ENCODE data around the gene ADRA2B.
"Not testable (repeated sequence)": the region's sequence is repeated elsewhere in the genome, so short reads cannot be mapped to it uniquely, and the experiment has no call there.

ADRA2B gene

DNA sequence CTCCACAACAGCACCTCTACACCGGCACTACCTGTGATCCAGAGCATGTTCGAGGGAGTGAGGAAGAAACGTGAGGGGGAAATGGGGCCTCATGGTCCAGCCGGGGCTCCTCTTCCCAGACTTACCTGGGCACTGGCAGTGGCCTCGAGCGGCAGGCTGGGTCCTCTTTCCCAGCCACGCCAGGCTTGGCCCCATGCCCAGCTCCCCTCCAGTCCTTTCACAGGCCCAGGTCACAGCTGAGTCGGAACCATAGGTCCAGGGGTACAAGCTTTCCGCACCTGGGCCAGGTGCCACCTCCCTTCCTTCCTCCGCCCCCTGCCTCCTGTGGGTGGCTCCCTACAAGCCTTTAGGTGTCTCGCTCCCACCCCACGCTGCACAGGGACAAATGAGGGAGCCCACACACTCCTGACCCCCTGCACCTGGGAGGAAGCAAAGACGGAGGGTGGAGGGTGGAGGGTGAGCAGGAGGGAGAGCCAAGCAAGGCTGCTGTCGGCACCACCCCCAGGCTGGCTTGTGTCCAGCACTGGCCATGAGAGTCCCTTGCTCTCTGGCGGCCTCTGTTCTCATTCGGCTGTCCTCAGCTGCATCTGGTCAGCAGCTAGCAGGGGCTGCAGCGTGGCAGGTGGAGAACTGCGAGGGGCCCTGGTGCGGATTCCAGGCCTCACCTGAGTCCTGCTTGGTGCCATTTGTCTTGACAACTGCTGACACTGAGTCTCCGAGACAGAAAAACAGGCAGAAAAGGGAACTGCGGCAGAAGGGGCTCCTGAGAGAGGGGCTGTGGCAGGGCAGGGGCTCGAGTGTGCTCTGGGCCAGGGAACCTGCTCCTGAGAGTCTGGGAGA, 26.8 kb downstream of the ADRA2B start:
- DNase-seq (ENCODE audit: low read depth), result no peak
- no peak overlapping the region for H3K4me3 ChIP-seq (ENCODE audit: low read depth, low read length)
- TF ChIP-seq, protein P1, sequence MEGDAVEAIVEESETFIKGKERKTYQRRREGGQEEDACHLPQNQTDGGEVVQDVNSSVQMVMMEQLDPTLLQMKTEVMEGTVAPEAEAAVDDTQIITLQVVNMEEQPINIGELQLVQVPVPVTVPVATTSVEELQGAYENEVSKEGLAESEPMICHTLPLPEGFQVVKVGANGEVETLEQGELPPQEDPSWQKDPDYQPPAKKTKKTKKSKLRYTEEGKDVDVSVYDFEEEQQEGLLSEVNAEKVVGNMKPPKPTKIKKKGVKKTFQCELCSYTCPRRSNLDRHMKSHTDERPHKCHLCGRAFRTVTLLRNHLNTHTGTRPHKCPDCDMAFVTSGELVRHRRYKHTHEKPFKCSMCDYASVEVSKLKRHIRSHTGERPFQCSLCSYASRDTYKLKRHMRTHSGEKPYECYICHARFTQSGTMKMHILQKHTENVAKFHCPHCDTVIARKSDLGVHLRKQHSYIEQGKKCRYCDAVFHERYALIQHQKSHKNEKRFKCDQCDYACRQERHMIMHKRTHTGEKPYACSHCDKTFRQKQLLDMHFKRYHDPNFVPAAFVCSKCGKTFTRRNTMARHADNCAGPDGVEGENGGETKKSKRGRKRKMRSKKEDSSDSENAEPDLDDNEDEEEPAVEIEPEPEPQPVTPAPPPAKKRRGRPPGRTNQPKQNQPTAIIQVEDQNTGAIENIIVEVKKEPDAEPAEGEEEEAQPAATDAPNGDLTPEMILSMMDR (IDR thresholded peaks at IDR 0.05; ENCODE audit: low read depth, low read length, missing control alignments), result no peak

DNA sequence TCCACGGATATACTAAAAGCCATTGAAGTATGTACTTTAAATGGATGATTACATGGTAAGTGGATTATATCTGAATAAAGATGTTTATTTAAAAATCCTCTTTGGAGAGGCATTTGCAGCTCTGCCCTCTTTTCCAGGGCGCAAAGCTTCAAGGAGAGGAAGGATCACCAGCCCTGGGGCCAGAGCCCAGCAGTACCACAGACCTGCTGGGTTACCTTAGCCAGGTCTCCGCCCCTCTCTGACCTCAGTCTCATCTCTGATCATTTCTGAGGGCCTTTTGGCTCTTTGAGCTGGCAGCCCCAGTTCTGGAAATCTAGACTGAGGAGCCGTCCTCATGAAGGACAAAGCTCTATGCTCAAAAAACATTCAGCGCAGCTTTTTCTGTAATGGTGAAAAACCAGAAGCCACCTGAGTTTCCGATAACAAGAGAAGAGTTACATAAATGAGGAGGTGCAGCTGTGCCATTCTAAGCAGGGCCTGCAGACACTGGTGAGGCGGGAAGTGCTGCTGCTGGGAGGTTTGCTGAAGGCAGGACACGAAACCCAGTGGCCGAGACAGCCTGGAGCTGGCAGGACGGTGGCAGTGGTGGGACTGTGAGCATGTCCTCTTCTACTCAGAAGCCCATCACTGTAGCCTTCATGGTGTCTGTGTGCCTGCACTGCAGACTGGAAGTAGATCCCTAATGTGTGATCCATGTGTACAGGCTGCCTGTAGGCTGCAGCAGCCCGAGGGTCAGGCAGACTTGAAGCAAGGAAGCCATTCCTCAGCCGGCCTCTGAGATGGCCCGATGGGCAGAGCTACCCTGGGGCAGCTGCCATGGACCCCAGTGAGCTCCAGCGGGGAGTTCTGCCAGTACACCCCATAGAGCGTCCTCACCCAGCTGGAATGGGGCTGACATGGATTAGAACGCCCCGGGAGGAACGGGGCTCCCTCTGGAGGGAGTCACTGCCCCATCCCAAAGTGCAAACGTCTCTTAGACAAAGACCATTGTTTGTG, 27.7 kb downstream of the ADRA2B start:
- TF ChIP-seq, protein P1 (IDR thresholded peaks at IDR 0.05; ENCODE audit: low read depth, low read length, missing control alignments), result no peak
- no peak overlapping the region for H3K4me3 ChIP-seq (ENCODE audit: low read depth, low read length)
- no peak for DNase-seq (ENCODE audit: low read depth)

DNA sequence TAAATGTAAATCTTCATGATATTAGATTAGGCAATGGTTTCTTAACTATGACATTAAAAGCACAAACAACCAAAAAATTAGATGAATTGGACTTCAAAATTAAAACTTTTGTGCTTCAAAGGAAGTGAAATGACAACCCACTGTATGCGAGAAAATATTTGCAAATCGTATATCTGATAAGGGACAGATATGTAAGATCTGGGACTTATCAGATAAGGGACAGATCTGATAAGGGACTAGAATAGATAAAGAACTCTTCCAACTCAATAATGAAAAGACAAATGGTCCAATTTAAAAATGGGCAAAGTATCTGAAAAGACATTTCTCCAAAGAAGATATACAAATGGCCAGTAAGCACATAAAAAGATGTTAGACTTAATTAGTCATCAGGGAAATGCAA, 29.2 kb downstream of the ADRA2B start:
- no peak overlapping the region for H3K4me3 ChIP-seq (ENCODE audit: low read depth, low read length)
- TF ChIP-seq, protein P1 (IDR thresholded peaks at IDR 0.05; ENCODE audit: low read depth, low read length, missing control alignments), result no peak
- no peak for DNase-seq (ENCODE audit: low read depth)

DNA sequence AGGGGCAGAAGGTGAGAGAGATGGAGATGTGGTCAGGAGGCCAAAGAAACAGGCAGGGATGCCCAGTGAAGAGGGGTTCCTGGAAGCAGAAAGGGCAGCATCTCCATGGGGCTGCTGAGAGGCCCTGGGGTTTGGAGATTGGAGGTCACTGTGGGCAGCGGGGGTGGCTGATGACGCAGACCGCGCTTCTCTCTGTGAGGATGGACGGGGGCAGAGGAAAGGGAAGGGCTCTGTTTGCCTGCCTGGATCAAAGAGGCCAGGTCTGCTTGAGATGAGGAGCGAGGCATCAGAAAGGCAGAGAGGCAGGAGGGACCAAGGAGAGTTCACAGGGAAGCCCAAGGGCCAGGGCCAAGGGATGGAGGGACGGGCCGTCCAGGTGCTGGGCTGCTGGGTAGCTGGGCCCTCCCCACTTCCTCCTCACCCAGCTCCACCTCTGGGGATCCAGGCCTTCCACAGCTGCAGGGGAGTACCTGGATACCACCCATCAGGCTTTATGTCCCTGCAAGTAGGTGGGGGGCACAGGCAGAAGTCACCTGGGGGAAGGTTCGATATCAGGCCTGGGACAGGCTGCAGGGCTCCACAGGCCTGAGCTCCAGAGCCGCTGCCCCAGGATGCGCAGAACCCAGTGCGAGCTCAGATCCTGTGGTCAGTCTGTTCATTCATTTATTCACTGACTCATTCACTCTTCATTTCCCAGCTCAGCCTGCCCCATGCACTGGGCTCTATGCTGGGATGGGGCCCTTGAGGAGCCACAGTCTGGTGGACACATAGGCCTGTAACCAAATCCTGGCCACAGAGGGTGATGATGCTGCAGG, 30.6 kb downstream of the ADRA2B start:
- no peak for DNase-seq (ENCODE audit: low read depth)
- no peak overlapping the region for H3K4me3 ChIP-seq (ENCODE audit: low read depth, low read length)
- TF ChIP-seq, protein P1 (IDR thresholded peaks at IDR 0.05; ENCODE audit: low read depth, low read length, missing control alignments), result no peak

DNA sequence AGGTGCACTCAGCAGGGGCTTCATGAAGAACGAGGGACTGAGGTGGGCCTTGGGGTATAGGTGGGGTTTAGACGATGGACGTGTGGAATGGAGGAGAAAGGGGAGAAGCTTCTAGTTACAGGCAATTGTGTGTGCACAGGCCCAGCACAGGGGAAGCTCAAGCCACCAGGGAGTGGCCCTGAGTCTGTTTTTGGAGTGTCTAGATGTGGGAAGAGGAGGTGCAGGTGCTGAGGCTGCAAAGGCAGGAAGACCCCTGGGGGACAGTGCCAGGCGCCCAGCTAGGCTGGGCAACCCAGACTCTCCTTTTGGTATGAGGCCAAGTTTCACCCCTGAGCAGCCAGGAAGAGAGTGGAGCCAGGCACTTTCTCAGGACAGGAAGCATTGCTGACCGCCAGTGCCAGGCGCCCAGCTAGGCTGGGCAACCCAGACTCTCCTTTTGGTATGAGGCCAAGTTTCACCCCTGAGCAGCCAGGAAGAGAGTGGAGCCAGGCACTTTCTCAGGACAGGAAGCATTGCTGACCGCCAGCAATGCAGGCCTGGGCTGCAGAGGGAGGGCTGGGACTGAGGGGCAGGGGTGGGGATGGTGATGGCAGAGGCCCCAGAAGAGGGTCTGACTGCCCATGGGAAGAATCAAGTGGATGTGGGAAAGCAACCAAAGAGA, 31.4 kb downstream of the ADRA2B start:
- H3K4me3 ChIP-seq (ENCODE audit: low read depth, low read length); DNase-seq (ENCODE audit: low read depth): not testable (repeated sequence)

DNA sequence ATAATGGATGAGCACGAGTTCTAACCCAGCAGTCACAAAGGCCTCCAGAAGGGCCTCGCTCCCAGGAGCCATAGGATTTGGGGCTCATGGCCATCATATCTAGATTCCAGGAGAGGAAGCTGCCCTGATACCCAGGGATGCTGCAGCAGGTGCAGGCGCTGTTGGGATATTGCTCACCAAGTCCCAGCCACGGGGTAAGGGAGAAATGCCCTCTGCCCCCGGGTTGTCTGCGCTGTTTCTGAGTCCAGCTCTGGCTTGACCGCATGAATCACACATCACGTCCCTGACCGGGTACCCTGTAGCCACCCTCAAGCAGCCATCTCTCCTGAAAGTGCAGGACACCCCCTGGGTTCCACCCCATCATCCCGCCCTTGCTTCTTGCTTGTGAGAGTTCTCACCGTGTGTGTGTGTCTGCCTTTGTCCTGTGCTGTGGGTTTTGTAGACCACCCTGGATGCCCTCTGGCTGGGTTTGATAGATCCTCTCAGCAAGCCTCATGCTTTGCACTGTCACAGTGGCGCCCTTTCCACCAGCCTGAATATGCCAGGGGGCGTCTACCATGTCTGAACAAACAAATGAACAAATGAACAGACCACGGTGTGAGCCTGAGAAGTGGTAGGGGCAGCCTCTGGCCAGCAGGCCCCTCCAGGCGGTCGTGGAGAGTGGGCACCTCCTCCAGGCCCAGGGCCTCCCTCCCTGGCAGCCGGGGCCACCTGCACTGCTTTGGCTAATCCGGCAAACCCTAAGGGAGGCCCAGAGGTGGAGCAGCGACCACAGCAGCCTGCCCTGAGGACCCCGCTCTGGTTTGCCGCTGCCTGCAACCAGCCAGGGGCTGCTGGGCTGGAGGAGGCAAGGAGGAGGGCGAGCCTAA, 32.1 kb downstream of the ADRA2B start:
- TF ChIP-seq, protein P1 (IDR thresholded peaks at IDR 0.05; ENCODE audit: low read depth, low read length, missing control alignments), result no peak
- DNase-seq (ENCODE audit: low read depth), result no peak
- no peak overlapping the region for H3K4me3 ChIP-seq (ENCODE audit: low read depth, low read length)

All from GM12864 (cell line).